ENCODE measurements around the gene CTTNBP2NL. TPM values are rescaled to one million over a fixed set of nuclear protein-coding genes. Genes with fewer than 3 reads are reported as not detected.
A peak's percentile ranks its signal among the peaks of the same experiment; 100 is the strongest.
"Not testable (repeated sequence)": the region's sequence is repeated elsewhere in the genome, so short reads cannot be mapped to it uniquely, and the experiment has no call there.

The CTTNBP2NL gene
- total RNA-seq, 2 donors from 2014 or later: 32.5 to 66.5 TPM

GRCh38 chr1:112387807-112388206 is 8.2 kb upstream of the CTTNBP2NL start:
- Histone ChIP-seq H3K27ac (no peak overlapping the region), H3K27me3 (replicated peaks; ENCODE audit: insufficient read depth) (no peaks in the 10 kb centered on the region), H3K4me1 (ENCODE audit: control insufficient read depth in 1 of 2, low read depth in 2 of 2) (peaks cover 8 to 16% of the 10 kb centered on the region in 2 donors), H3K36me3 (no peaks in the 10 kb centered on the region), H3K4me3 (no peak overlapping the region), H3K9me3 (no peaks in the 10 kb centered on the region)
- TF ChIP-seq CTCF (IDR thresholded peaks at IDR 0.05): no peak
- DNase-seq (ENCODE audit: low spot score) (no peak), ATAC-seq (ENCODE audit: insufficient number of reproducible peaks, low FRiP score, low read depth) (no peak)

GRCh38 chr1:112388436-112388835 is 7.6 kb upstream of the CTTNBP2NL start:
- ATAC-seq (ENCODE audit: insufficient number of reproducible peaks, low FRiP score, low read depth) (no peak), DNase-seq (ENCODE audit: low spot score) (no peak)
- H3K9me3 ChIP-seq: no peaks in the 10 kb centered on the region
- no peaks in the 10 kb centered on the region for H3K27me3 ChIP-seq (replicated peaks; ENCODE audit: insufficient read depth)
- no peaks in the 10 kb centered on the region for H3K36me3 ChIP-seq
- no peak overlapping the region for H3K4me3 ChIP-seq
- peaks cover 8 to 23% of the 10 kb centered on the region in 2 donors for H3K4me1 ChIP-seq (ENCODE audit: control insufficient read depth in 1 of 2, low read depth in 2 of 2)
- no peak for TF ChIP-seq CTCF (IDR thresholded peaks at IDR 0.05)
- peak overlapping the region; percentile 56 to 66 for H3K27ac ChIP-seq

- no peaks in the 10 kb centered on the region for H3K27me3 ChIP-seq (replicated peaks; ENCODE audit: insufficient read depth)
- no peaks in the 10 kb centered on the region for H3K9me3 ChIP-seq
- TF ChIP-seq CTCF (IDR thresholded peaks at IDR 0.05): no peak
- peak overlapping the region; percentile 86 to 96 for H3K27ac ChIP-seq
- ATAC-seq (ENCODE audit: insufficient number of reproducible peaks, low FRiP score, low read depth) (no peak), DNase-seq (ENCODE audit: low spot score) (no peak)
- peaks cover 11 to 32% of the 10 kb centered on the region in 2 donors for H3K4me1 ChIP-seq (ENCODE audit: control insufficient read depth in 1 of 2, low read depth in 2 of 2)
- no peak overlapping the region for H3K4me3 ChIP-seq
- H3K36me3 ChIP-seq: no peaks in the 10 kb centered on the region
Measured at GRCh38 chr1:112389689-112390088, 6.3 kb upstream of the CTTNBP2NL start.

GRCh38 chr1:112390335-112390734 is 5.7 kb upstream of the CTTNBP2NL start:
- not testable (repeated sequence) for ATAC-seq (ENCODE audit: insufficient number of reproducible peaks, low FRiP score, low read depth); H3K27me3 ChIP-seq (replicated peaks; ENCODE audit: insufficient read depth); H3K9me3 ChIP-seq; DNase-seq (ENCODE audit: low spot score); H3K36me3 ChIP-seq
- Histone ChIP-seq H3K27ac (peak overlapping the region; percentile 86 to 96), H3K4me1 (ENCODE audit: control insufficient read depth in 1 of 2, low read depth in 2 of 2) (peaks cover 18 to 38% of the 10 kb centered on the region in 2 donors), H3K4me3 (peak overlapping the region; percentile 71)

GRCh38 chr1:112390775-112391602 is 5.0 kb upstream of the CTTNBP2NL start:
- H3K27ac ChIP-seq: peak overlapping the region; percentile 86 to 96
- no peaks in the 10 kb centered on the region for H3K36me3 ChIP-seq
- TF ChIP-seq CTCF (IDR thresholded peaks at IDR 0.05): peak; percentile 94
- H3K27me3 ChIP-seq (replicated peaks; ENCODE audit: insufficient read depth): no peaks in the 10 kb centered on the region
- ATAC-seq (ENCODE audit: insufficient number of reproducible peaks, low FRiP score, low read depth) (peak; percentile 87), DNase-seq (ENCODE audit: low spot score) (peak; percentile 73)
- peak overlapping the region; percentile 71 for H3K4me3 ChIP-seq
- no peaks in the 10 kb centered on the region for H3K9me3 ChIP-seq
- peaks cover 20 to 41% of the 10 kb centered on the region in 2 donors for H3K4me1 ChIP-seq (ENCODE audit: control insufficient read depth in 1 of 2, low read depth in 2 of 2)

All from thoracic aorta (tissue), 2 donors.